DOHH2 (cell line): Measurements from ENCODE around the gene ADK.

Experiments
- H3F3A ChIP-seq: fragments of 200-600 bp; sonication (generic), shearing (Covaris generic); 2 replicates; pipeline ENCODE4 v1.6.0; 2016; ENCODE audit warnings: antibody characterized with exemption, mild to moderate bottlenecking; ENCODE audit not compliant: control insufficient read depth, insufficient read depth
- H3K27ac ChIP-seq: fragments of 200-600 bp; sonication (generic); 2 replicates; pipeline ENCODE4 v1.5.1; 2014; ENCODE audit warnings: low read depth, mild to moderate bottlenecking, low read length, moderate library complexity
- H3K27me3 ChIP-seq: fragments of 200-600 bp; sonication (generic); 2 replicates; pipeline ENCODE4 v1.6.1; 2014; ENCODE audit warnings: mild to moderate bottlenecking, low read length, mixed read lengths; ENCODE audit not compliant: control insufficient read depth
- H3K36me3 ChIP-seq: fragments of 200-600 bp; sonication (generic); 2 replicates; pipeline ENCODE4 v1.6.1; 2014; ENCODE audit warnings: mild to moderate bottlenecking, low read length, moderate library complexity, mixed read lengths; ENCODE audit not compliant: control insufficient read depth
- H3K4me1 ChIP-seq: fragments of 200-600 bp; sonication (generic); 2 replicates; pipeline ENCODE4 v1.6.1; 2014; ENCODE audit warnings: mild to moderate bottlenecking, low read length, mixed read lengths; ENCODE audit not compliant: control insufficient read depth
- H3K4me2 ChIP-seq: fragments of 200-600 bp; sonication (generic); 2 replicates; pipeline ENCODE4 v1.6.0; 2014; ENCODE audit warnings: mild to moderate bottlenecking, low read length, moderate library complexity
- H3K4me3 ChIP-seq: fragments of 200-600 bp; sonication (generic); 2 replicates; pipeline ENCODE4 v1.5.1; 2014; ENCODE audit warnings: mild to moderate bottlenecking, low read length, mixed read lengths
- H3K79me2 ChIP-seq: fragments of 200-600 bp; sonication (generic); 2 replicates; pipeline ENCODE4 v1.6.1; 2014; ENCODE audit warnings: mild to moderate bottlenecking, low read length, mixed read lengths; ENCODE audit not compliant: control insufficient read depth
- H3K9me2 ChIP-seq: fragments of 200-600 bp; sonication (generic); replicated peaks from 2 replicates; pipeline ENCODE4 v1.6.1; 2014; ENCODE audit warnings: mild to moderate bottlenecking, low read length, mixed read lengths; ENCODE audit not compliant: control insufficient read depth
- H3K9me3 ChIP-seq: fragments of 200-600 bp; sonication (generic); 2 replicates; pipeline ENCODE4 v1.6.1; 2014; ENCODE audit warnings: antibody characterized with exemption, low read length, mixed read lengths; ENCODE audit not compliant: control insufficient read depth, insufficient read depth
- H4K20me1 ChIP-seq: fragments of 200-600 bp; sonication (generic); 2 replicates; pipeline ENCODE4 v1.6.0; 2014; ENCODE audit warnings: low read depth, mild to moderate bottlenecking, antibody characterized with exemption, low read length, moderate library complexity; ENCODE audit not compliant: control insufficient read depth, insufficient read depth
- CTCF ChIP-seq: fragments of 200-600 bp; sonication (generic); IDR thresholded peaks from one replicate; pipeline ENCODE4 v1.5.1; 2014; ENCODE audit warnings: antibody characterized with exemption, mild to moderate bottlenecking, low read depth, low read length; ENCODE audit not compliant: poor library complexity, severe bottlenecking
- EZH2phosphoT487 ChIP-seq: fragments of 200-600 bp; sonication (generic); IDR thresholded peaks from 2 replicates; pipeline ENCODE4 v1.6.1; 2017; ENCODE audit warnings: borderline replicate concordance, mild to moderate bottlenecking, antibody characterized with exemption, low read length, moderate library complexity, mixed read lengths

Gene ADK

DNA sequence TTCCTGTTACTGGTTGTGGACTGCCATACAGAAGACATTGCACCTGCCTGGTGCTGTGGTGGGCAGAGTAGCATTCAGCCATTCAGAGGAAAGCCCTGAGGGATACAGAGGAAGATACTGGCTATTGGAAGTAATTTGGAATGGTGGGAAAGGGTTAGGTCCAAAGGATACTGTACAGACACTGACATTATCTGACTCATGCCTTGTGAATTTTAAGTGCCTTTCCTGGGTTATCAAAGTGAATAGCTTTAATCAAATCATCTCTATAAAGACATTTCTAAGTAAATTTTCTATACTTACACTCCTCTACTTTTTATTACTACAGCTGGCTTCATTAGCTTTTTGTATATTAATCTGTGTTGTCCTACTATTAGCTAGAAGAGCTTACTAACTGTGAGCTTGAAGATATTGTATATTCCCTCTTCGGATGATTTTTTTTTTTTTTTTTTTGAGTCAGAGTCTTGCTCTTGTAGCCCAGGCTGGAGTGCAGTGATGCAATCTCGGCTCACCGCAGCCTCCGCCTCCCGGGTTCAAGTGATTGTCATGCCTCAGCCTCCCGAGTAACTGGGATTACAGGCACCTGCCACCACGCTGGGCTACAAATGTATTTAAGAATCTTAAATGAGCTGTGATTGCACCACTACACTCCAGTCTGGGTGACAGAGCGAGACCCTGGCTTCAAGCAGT lies 186.5 kb downstream of the ADK start:
- Histone ChIP-seq H4K20me1 (no peaks in the 10 kb centered on the region), H3K9me2 (no peaks in the 10 kb centered on the region), H3K36me3 (no peaks in the 10 kb centered on the region), H3K4me2 (no peak overlapping the region), H3F3A (no peaks in the 10 kb centered on the region), H3K4me1 (no peaks in the 10 kb centered on the region), H3K9me3 (no peaks in the 10 kb centered on the region), H3K27ac (no peak overlapping the region), H3K79me2 (no peaks in the 10 kb centered on the region), H3K4me3 (no peak overlapping the region), H3K27me3 (no peaks in the 10 kb centered on the region)
- TF ChIP-seq EZH2phosphoT487 = no peak
- TF ChIP-seq CTCF = no peak

DNA sequence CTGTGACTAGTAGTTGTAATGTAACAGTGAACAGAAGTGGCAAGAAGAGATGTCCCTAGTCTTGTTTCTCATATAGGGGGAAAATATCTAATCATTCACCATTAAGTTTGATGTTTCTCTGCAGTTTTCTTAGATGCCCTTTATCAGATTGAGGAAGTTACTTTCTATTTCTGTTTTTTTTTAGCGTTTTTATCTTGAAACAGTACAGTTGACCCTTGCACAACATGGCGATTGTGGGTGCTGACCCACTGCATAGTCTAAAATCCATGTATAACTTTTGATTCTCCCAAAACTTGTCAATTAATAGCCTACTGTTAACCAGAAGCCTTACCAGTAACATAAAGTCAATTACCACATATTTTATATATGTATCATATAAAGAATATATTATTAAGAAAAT lies 192.0 kb downstream of the ADK start:
- H3K27me3 ChIP-seq = no peaks in the 10 kb centered on the region
- H3K4me2 ChIP-seq = no peak overlapping the region
- no peaks in the 10 kb centered on the region for H3F3A ChIP-seq
- H3K36me3 ChIP-seq = no peaks in the 10 kb centered on the region; the same call in 1 of the 2 replicates
- H4K20me1 ChIP-seq = no peaks in the 10 kb centered on the region
- H3K9me3 ChIP-seq = peaks cover 14% of the 10 kb centered on the region; the same call in 1 of the 2 replicates
- no peak overlapping the region for H3K27ac ChIP-seq
- no peak for TF ChIP-seq CTCF
- no peak for TF ChIP-seq EZH2phosphoT487
- H3K9me2 ChIP-seq = no peaks in the 10 kb centered on the region
- H3K79me2 ChIP-seq = no peaks in the 10 kb centered on the region
- no peak overlapping the region for H3K4me3 ChIP-seq
- H3K4me1 ChIP-seq = no peaks in the 10 kb centered on the region

DNA sequence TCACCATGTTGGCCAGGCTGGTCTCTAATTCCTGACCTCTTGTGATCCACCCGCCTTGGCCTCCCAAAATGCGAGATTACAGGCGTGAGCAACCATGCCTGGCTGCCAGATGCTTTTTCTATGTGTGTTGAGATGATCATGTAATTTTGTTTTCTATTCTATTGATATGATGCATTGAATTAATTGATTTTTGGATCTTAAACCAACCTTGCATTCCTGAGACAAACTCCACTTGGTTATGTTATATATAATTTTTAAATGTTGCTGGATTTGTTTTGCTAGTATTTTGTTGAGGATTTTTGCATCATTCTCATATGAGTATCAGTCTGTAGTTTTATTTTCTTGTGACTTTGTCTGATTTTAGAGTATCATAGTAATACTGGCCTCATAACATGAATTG lies 192.8 kb downstream of the ADK start:
- no peaks in the 10 kb centered on the region for H3K79me2 ChIP-seq
- H3K4me2 ChIP-seq = no peak overlapping the region
- H4K20me1 ChIP-seq = no peaks in the 10 kb centered on the region
- H3K4me3 ChIP-seq = no peak overlapping the region
- TF ChIP-seq CTCF (no peak), EZH2phosphoT487 (no peak)
- no peaks in the 10 kb centered on the region for H3K9me2 ChIP-seq
- no peaks in the 10 kb centered on the region for H3F3A ChIP-seq
- peaks cover 14% of the 10 kb centered on the region; the same call in 1 of the 2 replicates for H3K9me3 ChIP-seq
- no peaks in the 10 kb centered on the region; the same call in 1 of the 2 replicates for H3K36me3 ChIP-seq
- no peaks in the 10 kb centered on the region for H3K27me3 ChIP-seq
- H3K27ac ChIP-seq = no peak overlapping the region
- no peaks in the 10 kb centered on the region for H3K4me1 ChIP-seq

DNA sequence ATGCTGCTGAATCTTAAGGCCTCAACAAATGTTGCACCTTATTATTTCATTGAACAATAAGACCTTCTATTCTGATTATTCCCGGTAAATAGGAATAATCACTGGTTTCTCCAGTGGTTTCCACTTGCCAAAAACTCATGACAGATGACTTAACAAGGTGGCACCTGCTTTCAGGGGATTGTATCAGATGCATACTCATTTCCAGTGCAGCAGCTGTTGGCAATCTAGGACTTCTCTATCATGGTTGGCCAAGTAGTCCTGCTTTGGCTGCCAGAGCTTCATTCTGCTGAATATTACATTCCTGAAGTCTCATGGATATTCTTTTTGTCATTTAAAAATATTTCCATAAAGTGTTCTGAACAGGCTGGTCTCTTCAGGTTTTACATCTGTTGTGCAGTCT lies 193.3 kb downstream of the ADK start:
- no peaks in the 10 kb centered on the region; the same call in 1 of the 2 replicates for H3K36me3 ChIP-seq
- H3F3A ChIP-seq = no peaks in the 10 kb centered on the region
- no peak overlapping the region for H3K4me2 ChIP-seq
- no peaks in the 10 kb centered on the region for H3K9me2 ChIP-seq
- H3K4me1 ChIP-seq = no peaks in the 10 kb centered on the region
- H3K79me2 ChIP-seq = no peaks in the 10 kb centered on the region
- no peaks in the 10 kb centered on the region for H4K20me1 ChIP-seq
- peaks cover 14% of the 10 kb centered on the region; the same call in 1 of the 2 replicates for H3K9me3 ChIP-seq
- TF ChIP-seq CTCF (no peak), EZH2phosphoT487 (no peak)
- H3K27ac ChIP-seq = no peak overlapping the region
- H3K27me3 ChIP-seq = no peaks in the 10 kb centered on the region
- no peak overlapping the region for H3K4me3 ChIP-seq
